Suprapubic skin (tissue), 4 donors: Measurements from ENCODE around the gene NUTM2A. TPM values are rescaled to one million over a fixed set of nuclear protein-coding genes. Genes with fewer than 3 reads are reported as not detected.
"Not testable (repeated sequence)": the region's sequence is repeated elsewhere in the genome, so short reads cannot be mapped to it uniquely, and the experiment has no call there.

ENCODE experiments used
- DNase-seq, 2 donors: peaks; one replicate each; pipeline ENCODE4 v3.0.0-alpha.2; 2019; ENCODE audit warnings: low spot score in 2 of 2
- H3K27ac ChIP-seq: fragments of 200-600 bp; sonication (generic); one replicate; pipeline ENCODE4 v1.5.1; 2019
- H3K27me3 ChIP-seq: fragments of 200-600 bp; sonication (generic); one replicate; pipeline ENCODE4 v1.5.1; 2019
- H3K36me3 ChIP-seq: fragments of 200-600 bp; sonication (generic); one replicate; pipeline ENCODE4 v1.5.1; 2019
- H3K4me1 ChIP-seq: fragments of 200-600 bp; sonication (generic); one replicate; pipeline ENCODE4 v1.5.1; 2019
- H3K4me3 ChIP-seq: fragments of 200-600 bp; sonication (generic); one replicate; pipeline ENCODE4 v1.5.1; 2019; ENCODE audit warnings: mild to moderate bottlenecking
- H3K9me3 ChIP-seq: fragments of 200-600 bp; sonication (generic); one replicate; pipeline ENCODE4 v1.5.1; 2019
- WGBS: methylation state at CpG from one replicate; pipeline ENCODE4 v1.1.5; 2018; 5-methylcytosine and 5-hydroxymethylcytosine counted together
- total RNA-seq, 4 donors: library from RNA; depleted of rRNA; stranded (reverse); fragments of >200 nt; gene quantifications; one replicate each; pipeline ENCODE4 v1.1.0, GENCODE V29; 2016

Gene NUTM2A
- total RNA-seq, 4 donors from 2014 or later: 1.4 to 2.9 (median 2.6) TPM

GRCh38 chr10:87222789-87223188 lies 2.5 kb upstream of the NUTM2A start:
- H3K4me1 ChIP-seq, DNase-seq, H3K9me3 ChIP-seq, H3K27ac ChIP-seq, H3K27me3 ChIP-seq, H3K4me3 ChIP-seq, H3K36me3 ChIP-seq: not testable (repeated sequence)
- WGBS: 79% methylated on average over 6 of the region's 30 CpGs

GRCh38 chr10:87228247-87228646 lies 3.0 kb downstream of the NUTM2A start:
- not testable (repeated sequence) for H3K9me3 ChIP-seq, H3K4me3 ChIP-seq, H3K4me1 ChIP-seq, H3K36me3 ChIP-seq, H3K27ac ChIP-seq, H3K27me3 ChIP-seq, DNase-seq
- WGBS: no CpG with 5 or more reads among the region's 20 CpGs

- H3K9me3 ChIP-seq, DNase-seq, H3K27me3 ChIP-seq, H3K4me1 ChIP-seq, H3K36me3 ChIP-seq, H3K4me3 ChIP-seq, H3K27ac ChIP-seq: not testable (repeated sequence)
- WGBS: no CpG with 5 or more reads among the region's 9 CpGs
These were observed 4.0 kb downstream of the NUTM2A start for GRCh38 chr10:87229211-87229610.

GRCh38 chr10:87234854-87235253 lies 9.6 kb downstream of the NUTM2A start:
- not testable (repeated sequence) for H3K9me3 ChIP-seq, H3K27me3 ChIP-seq, DNase-seq, H3K36me3 ChIP-seq, H3K4me1 ChIP-seq, H3K27ac ChIP-seq, H3K4me3 ChIP-seq
- no CpG with 5 or more reads among the region's 7 CpGs for WGBS

GRCh38 chr10:87237244-87237643 lies 12.0 kb downstream of the NUTM2A start:
- not testable (repeated sequence) for H3K4me1 ChIP-seq, DNase-seq, H3K4me3 ChIP-seq, H3K27me3 ChIP-seq, H3K9me3 ChIP-seq, H3K27ac ChIP-seq, H3K36me3 ChIP-seq
- 94% methylated on average over 5 of the region's 5 CpGs for WGBS

- H3K27ac ChIP-seq, H3K9me3 ChIP-seq, H3K4me1 ChIP-seq, DNase-seq, H3K27me3 ChIP-seq, H3K36me3 ChIP-seq, H3K4me3 ChIP-seq: not testable (repeated sequence)
- 56% methylated on average over 3 of the region's 6 CpGs for WGBS
These were observed 14.1 kb downstream of the NUTM2A start for GRCh38 chr10:87239346-87239808.

- 96% methylated on average over 3 of the region's 3 CpGs for WGBS
- H3K27me3 ChIP-seq, H3K4me1 ChIP-seq, H3K27ac ChIP-seq, H3K9me3 ChIP-seq, H3K4me3 ChIP-seq, H3K36me3 ChIP-seq, DNase-seq: not testable (repeated sequence)
These were observed 16.9 kb downstream of the NUTM2A start for GRCh38 chr10:87242192-87242591.

- not testable (repeated sequence) for H3K36me3 ChIP-seq, H3K4me1 ChIP-seq, H3K9me3 ChIP-seq, DNase-seq, H3K27ac ChIP-seq, H3K4me3 ChIP-seq, H3K27me3 ChIP-seq
- WGBS: 96% methylated on average over 2 of the region's 3 CpGs
These were observed 22.1 kb downstream of the NUTM2A start for GRCh38 chr10:87247335-87247734.

- DNase-seq, H3K9me3 ChIP-seq, H3K27ac ChIP-seq, H3K36me3 ChIP-seq, H3K4me1 ChIP-seq, H3K27me3 ChIP-seq, H3K4me3 ChIP-seq: not testable (repeated sequence)
- WGBS: no CpG with 5 or more reads among the region's 1 CpG
These were observed 23.6 kb downstream of the NUTM2A start for GRCh38 chr10:87248818-87249353.

- not testable (repeated sequence) for H3K9me3 ChIP-seq, H3K27ac ChIP-seq, DNase-seq, H3K36me3 ChIP-seq, H3K27me3 ChIP-seq, H3K4me3 ChIP-seq, H3K4me1 ChIP-seq
- no CpG with 5 or more reads among the region's 1 CpG for WGBS
These were observed 55.6 kb downstream of the NUTM2A start for GRCh38 chr10:87280749-87281392.

Other genes with a start within 250 kb of the NUTM2A start
- 100 to 1,000 TPM; 178 to 699 (median 512) TPM for gene FAM25A, start 205.2 kb upstream of the NUTM2A start, total RNA-seq
- 100 to 1,000 TPM; 160 to 187 (median 174) TPM for gene GLUD1, start 130.6 kb upstream of the NUTM2A start, total RNA-seq
- 10 to 100 TPM; 18.0 to 36.1 (median 20.8) TPM for gene SHLD2, start 130.2 kb upstream of the NUTM2A start, total RNA-seq
- 1 to 10 TPM; 2.8 to 7.4 (median 4.0) TPM for gene NUTM2D, start 132.3 kb downstream of the NUTM2A start, total RNA-seq